CD4-positive, alpha-beta T cell treated with Interferon alpha-2 for 1 hour (primary cell): Measurements from ENCODE around the gene BNIPL.

Source experiments
- DNase-seq, 2 donors: peaks; one replicate each; pipeline ENCODE4 v3.0.0-alpha.2; 2020 to 2022

Gene BNIPL

DNA sequence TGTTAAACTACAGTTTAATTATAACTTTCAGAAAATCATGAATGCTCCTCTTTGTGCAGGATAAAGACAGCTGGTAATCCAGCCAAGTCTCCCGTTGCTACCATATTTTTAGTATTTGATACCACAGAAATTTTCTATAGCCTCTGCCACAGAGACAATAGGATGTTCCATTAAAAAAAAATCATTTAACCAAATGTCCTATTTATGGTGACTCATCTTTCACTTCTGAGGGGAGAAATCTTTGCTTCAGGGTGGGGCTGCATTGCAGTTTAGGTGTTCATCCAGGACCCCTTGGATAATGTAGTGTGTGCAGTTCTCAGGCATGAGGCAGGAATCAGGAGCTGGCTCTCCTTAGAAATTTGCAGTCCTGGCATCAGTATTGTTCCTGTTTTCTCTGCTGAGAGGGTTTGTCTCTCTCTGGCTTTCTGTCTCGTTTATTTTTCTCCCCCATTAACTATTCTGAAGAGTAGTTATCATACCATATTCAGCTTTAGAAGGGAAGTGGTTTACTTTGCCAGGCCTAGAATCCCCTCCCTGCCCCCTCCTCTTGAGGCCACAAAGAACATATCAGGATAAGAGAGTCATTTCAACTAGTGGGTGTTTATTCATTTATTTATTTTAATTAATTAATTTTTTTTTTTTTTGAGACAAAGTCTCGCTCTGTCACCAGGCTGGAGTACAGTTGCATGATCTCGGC is 25.1 kb upstream of the BNIPL start:
- DNase-seq: no peak

DNA sequence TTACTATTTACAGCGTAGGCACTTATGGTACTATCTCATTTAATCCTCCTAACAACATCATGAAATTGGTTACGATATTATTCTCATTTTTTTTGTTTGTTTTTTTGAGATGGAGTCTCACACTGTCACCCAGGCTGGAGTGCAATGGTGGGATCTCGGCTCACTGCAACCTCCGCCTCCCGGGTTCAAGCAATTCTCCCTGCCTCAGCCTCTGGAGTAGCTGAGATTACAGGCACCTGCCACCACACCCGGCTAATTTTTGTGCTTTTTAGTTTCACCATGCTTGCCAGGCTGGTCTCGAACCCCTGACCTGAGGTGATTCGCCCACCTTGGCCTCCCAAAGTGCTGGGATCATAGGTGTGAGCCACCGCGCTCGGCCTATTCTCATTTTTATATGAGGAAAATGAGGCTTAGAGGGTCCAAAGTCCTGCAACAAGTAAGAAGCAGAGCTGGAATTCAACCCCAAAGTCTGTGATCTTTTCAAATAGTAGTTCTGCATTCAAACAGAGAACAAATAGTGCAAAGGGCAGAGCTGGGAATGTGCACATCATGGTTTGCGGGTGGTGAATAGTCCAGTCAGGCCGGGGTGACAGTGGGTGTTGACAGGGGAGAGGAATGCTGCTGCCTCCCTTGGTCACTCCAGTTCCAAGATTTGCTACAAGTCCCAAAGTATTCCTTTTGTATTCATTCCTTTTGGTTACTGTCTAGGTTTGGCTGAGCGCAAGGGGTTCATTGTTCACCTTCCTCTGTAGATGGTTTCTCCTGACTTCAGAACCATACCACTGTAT is 23.5 kb upstream of the BNIPL start:
- no peak for DNase-seq

DNA sequence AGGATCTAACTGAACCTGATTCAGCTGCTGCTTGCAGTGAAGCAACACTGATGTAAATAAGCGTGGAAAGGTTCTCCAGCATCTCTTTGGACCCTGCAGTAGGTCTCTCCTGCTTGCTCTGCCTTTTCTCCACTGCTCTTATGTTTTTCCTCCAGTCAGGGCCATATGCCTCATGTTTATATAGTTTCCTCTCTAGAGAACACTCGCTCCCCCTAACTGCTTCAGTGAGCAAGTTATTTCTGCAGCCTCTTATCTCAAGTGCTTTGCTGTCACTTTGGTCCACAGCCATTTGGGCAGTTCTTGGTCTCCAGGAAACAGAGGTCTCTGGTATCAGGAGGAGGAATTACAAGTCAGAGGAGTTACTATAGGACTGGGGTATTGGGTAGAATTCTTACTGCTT is 22.9 kb upstream of the BNIPL start:
- no peak for DNase-seq

DNA sequence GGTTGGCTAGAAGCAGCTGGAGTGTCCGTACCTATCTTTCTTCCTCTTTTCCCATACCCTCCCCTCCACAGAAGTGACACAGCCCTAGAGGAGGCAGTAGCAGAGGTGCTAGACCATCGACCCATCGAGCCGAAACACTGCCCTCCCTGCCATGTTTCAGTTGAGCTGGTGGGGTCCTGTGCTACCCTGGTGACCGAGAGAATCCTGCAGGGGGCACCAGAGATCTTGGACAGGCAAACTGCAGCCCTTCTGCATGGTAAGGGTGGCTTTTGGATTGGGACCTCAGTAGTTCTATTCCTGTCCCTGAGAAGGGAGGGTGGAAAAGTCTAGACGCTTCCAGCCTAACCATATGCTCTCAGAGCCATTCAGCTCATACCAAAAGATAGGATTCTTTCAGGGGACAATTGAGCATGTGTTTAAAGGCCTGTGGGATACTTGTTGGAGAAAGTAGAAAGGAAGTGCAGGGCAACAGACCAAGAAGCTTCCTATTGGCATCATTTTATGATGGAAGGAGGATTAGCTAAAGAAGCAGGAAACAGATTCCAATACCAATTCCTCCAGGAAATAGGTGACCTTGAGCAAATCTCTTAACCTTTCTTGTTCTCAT is 11.7 kb upstream of the BNIPL start:
- peak; percentile 87 to 91 for DNase-seq

DNA sequence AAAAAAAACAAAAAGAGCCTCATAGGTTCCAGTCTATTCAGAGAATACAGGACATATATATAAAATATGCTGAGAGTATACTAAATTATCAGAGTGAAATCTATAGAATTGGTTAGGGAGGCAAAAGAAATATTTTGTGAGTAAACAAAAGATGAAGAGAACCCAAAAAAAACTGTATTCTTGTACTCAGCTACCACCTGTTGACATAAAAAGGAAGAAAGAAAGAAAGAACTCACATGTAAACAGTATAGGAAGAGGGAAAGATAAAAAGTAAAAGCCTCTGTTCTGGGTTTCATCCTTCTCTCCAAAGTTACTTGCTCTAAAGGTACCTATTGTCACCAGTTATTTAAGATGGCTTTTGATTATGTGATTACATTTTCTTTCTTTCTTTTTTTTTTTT is 9.9 kb upstream of the BNIPL start:
- DNase-seq: no peak

DNA sequence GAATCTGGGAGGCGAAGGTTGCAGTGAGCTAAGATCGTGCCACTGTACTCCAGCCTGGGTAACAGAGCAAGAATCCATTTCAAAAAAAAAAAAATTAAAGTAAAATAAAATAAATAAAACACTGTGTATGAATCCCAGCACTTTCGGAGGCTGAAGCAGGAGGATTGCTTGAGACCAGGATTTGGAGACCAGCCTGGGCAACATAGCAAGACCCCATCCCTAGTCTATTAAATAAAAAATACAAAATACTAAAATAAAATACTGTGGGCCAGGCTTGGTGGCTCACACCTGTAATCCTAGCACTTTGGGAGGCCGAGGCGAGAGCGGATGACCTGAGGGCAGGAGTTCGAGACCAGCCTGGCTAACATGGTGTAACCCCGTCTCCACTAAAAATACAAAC is 4.2 kb upstream of the BNIPL start:
- no peak for DNase-seq

DNA sequence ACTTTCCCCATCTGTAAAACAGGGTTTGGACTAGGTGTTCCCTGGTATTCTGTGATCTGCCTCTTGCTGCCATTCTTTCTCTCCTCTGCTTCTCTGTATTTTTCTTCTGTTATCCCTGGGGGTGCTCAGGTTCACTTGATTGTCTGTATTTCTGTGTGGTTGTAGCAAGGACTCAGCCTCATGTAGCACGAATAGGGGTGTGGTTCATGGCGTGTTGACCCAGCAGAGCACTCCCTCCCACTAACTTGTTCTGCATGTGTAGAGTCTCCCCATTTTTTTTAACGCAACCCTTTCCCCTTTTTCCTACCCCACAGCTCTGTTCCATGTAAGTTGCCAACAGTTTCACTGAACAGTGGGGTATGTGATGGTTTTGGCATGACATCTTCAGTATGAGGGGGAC is 1.2 kb upstream of the BNIPL start:
- no peak for DNase-seq

DNA sequence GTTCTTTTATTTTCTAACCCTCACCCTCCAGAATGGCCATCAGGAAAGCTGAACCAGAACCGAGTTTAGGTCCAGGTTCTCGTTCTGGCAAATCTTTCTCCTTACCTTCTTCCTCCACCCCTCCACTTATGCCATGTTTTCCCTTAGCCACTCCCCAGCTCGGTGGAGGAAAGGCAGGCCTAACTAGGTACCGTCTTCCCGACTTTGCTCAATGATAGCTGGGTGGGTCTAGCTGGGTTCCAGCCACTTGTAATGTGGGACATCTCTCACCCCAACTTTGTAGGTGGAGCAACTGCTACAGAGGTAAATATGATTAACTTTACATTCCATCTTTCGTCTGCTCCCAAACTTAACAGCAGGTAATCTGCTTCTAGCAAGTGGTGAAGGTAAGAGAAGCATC is 646 bp downstream of the BNIPL start:
- DNase-seq: no peak

DNA sequence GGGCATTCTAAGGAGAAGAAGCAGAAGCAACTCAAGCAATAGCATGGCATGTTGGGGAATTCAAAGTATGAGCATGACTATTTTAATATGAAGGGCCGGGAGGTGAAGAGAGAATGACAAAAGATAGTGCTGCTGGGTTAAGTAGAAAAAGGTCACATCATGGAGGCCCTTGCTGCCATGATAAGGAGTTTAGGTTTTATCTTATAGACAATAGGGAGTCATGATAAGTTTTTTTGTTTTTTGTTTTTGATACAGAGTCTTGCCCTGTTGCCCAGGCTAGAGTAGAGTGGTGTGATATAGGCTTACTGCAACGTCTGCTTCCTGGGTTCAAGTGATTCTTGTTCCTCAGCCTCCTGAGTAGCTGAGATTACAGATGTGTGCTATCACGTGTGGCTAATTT is 3.1 kb downstream of the BNIPL start:
- DNase-seq: no peak

DNA sequence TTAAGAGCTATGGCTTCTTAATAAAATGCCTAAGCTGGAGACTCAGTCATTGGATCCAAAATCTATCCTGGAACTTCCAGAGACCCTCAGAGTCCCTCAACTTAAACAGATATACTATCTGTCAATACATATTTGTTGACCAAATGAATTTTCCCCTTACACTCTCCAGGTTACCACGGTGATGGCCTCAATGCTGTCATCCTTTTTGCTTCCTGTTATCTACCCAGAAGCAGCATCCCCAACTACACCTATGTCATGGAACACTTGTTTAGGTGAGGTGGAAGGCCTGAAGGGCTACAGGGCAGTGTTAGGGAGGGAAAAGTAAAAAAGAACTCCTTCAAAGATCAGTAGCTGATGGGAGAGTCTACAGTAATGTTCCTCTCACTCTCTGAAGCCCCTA is 6.8 kb downstream of the BNIPL start:
- DNase-seq: peak in 1 of 2 donors; percentile 26

DNA sequence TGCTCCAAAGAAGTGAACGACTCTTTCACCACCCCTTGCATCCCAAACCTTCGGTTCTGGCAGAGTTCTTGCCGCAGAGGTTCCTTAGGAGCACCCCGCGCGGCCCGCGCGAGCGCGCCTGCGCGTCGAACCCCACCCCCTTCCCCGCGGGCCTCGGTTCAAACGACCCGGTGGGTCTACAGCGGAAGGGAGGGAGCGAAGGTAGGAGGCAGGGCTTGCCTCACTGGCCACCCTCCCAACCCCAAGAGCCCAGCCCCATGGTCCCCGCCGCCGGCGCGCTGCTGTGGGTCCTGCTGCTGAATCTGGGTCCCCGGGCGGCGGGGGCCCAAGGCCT is 11.2 kb downstream of the BNIPL start, which contains the start of gene C1orf56:
Gene C1orf56 (plus strand): TSS at position 161 of the 334 bp plus-strand sequence. CDS start 97 bp downstream, at position 258.
- peak; percentile 54 to 73 for DNase-seq

DNA sequence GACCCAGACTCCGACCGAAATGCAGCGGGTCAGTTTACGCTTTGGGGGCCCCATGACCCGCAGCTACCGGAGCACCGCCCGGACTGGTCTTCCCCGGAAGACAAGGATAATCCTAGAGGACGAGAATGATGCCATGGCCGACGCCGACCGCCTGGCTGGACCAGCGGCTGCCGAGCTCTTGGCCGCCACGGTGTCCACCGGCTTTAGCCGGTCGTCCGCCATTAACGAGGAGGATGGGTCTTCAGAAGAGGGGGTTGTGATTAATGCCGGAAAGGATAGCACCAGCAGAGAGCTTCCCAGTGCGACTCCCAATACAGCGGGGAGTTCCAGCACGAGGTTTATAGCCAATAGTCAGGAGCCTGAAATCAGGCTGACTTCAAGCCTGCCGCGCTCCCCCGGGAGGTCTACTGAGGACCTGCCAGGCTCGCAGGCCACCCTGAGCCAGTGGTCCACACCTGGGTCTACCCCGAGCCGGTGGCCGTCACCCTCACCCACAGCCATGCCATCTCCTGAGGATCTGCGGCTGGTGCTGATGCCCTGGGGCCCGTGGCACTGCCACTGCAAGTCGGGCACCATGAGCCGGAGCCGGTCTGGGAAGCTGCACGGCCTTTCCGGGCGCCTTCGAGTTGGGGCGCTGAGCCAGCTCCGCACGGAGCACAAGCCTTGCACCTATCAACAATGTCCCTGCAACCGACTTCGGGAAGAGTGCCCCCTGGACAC is 11.7 kb downstream of the BNIPL start:
- DNase-seq: peak; percentile 59 to 72

DNA sequence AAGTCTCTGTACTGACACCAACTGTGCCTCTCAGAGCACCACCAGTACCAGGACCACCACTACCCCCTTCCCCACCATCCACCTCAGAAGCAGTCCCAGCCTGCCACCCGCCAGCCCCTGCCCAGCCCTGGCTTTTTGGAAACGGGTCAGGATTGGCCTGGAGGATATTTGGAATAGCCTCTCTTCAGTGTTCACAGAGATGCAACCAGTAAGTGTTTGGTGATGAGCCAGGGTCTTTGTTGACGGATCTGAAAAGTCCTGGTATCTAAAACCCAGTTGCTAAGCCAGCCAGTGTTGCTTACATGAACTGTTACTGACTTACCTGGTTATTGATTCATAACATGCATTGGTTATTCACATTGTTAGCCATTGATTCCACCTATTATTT is 12.3 kb downstream of the BNIPL start:
- DNase-seq: no peak

DNA sequence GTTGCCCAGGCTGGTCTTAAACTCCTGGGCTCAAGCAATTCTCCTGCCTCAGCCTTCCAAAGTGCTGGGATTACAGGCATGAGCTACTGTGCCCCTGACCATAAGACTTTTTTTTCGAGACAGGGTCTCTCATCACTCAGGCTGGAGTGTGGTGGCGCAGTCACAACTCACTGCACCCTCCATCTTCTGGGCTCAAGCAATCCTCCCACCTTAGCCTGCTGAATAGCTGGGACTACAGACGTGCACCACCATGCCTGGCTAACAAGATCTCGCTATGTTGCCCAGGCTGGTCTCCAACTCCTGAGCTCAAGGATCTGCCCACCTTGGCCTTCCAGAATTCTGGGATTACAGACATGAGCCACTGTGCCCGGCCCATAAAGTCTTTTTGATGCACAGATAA is 13.1 kb downstream of the BNIPL start:
- peak in 1 of 2 donors; percentile 17 for DNase-seq

DNA sequence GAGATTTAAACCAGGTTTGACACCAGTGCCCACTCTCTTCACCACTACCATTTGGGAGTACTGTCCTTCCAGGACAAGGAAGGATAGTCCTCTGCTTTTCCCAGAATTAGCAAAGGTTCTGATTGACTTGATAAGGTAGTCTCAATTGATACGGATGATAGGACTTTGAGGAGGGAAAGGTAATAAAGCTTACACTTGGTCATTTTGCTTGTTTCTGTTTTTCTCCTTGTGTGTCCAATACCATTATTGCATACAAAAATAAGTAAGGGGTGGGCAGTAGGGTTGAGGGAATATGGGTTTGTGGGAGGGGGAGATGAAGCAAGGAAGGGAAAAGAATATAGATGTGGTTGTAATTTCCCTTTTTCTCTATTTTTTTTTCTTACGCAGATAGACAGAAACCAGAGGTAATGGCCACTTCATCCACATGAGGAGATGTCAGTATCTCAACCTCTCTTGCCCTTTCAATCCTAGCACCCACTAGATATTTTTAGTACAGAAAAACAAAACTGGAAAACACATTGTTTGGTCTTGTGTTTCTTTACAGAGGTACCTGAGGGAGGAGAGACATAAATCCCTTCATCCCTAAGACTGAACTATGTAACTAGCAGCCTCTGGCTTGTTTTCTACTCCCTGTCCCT is 13.8 kb downstream of the BNIPL start:
- no peak for DNase-seq

DNA sequence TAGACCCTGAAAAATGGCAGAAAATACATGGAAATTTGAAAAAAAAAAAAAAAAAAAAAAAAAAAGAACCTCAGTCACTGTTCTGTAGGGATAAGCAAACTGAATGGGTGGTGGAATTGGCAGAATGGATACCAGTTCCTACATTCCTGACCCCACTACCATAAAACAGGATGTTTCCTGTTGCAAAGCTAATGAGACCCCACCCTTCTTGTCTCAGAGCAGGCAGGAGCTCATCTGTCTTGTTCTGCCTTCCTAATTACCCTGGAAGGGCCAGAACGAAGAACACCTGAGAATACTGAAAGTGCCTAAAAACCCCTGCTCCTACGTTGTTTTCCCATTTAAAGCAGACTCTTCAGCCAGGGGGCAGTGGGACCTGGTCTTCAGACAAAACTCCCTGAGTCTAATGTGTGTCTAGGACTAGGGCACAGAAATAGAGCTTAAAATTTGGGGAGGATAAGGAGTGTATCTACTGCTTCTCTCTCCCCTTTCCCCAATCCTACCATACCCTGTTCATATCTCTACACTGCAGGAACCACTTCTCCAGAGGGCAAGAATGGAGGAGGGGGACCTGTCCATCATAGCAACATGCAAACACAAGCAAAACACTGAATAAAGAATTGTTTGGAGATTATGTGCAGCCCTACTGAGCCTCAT is 15.1 kb downstream of the BNIPL start:
- no peak for DNase-seq

DNA sequence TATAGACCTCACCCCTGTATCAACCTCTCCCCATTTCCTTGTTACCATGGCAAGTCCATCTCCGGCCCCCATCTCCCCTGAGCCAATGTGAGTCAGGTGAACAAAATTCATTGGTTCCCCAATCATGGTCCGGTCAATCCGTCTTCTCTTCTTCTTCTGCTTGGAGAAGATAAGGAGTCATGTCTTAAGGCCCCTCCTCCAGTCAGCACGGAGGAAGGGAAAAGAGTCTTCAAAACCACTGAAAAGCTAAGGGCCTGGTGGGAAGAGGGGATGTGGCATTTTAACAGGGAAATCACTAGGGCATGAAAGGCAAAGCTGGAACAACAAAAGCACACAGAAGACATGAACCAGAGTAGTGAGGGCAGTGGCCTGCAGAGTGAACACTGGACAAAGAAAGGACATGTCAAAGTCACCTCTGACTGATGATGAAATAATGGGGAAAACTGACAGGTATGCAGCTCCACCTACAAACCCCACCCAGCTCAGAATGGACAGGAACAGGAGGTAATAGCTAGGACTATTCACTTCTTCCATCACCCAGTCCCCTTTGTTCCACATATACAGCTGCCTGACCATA is 18.7 kb downstream of the BNIPL start:
- DNase-seq: no peak

DNA sequence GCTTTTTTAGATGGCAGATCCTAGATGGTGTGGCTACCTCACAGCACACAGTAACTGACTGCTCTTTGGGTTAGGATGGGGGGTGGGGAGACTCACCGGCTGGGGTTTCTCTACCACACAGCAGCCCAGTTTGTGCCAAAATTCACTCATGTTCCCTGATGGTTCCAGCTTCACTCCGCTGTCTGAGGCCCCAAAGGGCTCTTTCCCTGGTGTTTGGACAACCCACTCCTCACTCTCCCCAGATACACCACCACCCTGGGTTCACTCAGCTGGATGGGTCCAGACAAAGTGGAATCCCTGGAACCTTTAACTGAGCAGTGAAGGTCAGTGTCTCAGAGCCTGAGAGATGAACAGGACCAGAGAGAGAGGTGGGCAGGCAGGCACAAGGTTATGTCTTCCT is 19.2 kb downstream of the BNIPL start:
- DNase-seq: peak in 1 of 2 donors; percentile 23

DNA sequence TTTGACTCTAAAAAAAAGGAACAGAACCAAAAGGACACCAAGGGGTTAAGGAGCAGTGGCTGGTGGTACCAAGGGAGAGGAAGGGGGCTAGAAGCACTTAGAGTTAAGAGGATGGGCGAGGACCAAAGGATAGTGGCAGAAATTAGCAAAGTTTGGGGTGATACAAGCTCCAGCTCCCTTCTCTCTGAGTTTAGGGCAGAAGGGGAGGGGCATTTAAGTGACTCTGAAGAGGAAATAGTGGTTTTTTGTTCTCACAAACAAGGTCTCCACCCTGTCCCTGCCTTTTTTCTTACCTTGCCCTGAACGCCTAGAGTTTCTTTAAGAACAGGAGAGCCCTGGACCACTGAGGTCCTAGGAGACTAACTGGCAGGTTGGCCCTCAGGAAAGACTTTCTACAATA is 19.8 kb downstream of the BNIPL start:
- peak; percentile 42 to 77 for DNase-seq

DNA sequence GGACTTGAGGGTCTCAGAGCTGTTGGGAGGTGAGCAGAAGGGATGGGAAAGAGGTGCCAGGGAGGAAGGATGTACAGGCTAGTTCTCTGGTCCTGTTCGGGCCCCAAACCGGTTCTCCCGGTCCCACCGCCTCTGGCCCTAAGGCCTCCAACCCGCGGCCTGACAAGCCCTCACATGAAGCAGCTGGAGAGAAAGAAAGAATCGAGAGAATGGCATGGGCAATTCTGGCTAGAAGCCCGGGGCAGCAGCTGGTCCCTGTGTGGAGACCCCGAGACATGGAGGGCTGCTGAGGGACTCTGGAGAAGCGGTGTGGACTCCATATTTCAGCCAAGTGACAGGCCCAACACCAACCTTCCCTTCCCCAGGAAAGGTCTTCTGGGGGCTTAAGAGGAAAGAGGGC is 22.3 kb downstream of the BNIPL start:
- DNase-seq: peak in 1 of 2 donors; percentile 28

DNA sequence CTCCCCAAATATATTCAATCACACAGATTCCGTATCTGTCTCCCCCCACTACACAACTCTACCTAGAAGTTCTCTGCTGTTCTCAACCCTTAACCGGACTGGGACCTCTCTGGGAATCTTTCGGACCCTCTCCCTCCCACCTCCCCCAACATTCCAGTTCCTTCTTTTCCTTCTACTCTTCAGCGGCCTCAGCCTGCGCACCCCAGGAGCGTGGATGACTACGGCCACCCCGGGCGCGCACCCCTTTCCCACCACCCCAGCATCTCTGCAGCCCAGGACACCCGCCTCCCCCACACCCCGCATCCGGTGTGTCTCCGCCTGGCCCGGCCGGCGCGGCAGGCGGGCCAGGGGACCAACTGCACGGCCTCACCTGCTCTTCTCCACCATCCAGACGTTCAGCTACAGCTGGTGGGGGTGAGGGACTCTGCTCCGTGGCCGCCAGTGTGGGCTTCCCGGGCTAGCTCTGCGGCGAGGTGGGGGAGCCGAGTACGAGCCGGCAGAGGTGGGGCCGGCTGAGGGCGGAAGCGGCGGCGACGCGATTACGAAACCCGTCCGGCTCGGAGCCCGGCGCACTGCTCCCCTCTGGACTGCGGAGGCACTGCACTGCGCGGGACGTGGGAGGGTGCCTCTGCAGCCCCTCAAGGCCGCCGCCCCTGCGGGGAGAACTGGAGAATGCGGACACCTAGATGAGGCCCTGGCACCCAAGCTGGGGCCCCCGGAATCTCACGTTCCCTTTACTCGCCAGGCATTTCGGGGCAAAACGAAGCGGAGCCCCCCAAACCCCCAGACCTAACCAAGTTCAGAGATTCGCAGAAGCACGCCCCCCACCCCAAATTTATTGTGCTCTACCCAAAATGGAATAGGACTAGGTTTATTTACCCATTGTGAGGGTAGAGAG is 23.0 kb downstream of the BNIPL start, which contains the start of gene CDC42SE1:
Gene CDC42SE1 (minus strand): TSS at position 514 of the 898 bp plus-strand sequence. CDS start 3,892 bp downstream, outside the sequence.
- DNase-seq: peak; percentile 85 to 89
